IMR-90 (cell line): Measurements from ENCODE around the gene MTAP. TPM values are rescaled to one million over a fixed set of nuclear protein-coding genes. Genes with fewer than 3 reads are reported as not detected.

ENCODE experiments used
- ATAC-seq: fragments of 200-7000 bp; cut with Tn5 transposase; 2 replicates; pipeline ENCODE4 v1.9.1; 2020; ENCODE audit warnings: low read depth, mild to moderate bottlenecking, moderate library complexity
- BruUV-seq: library from RNA; stranded (reverse); fragments of 400-500 nt; replicated peaks from 2 replicates; lab custom pipeline; 2021; lab: Mats Ljungman, UMichigan
- CTCF ChIA-PET: fragments of 300-600 bp; formaldehyde crosslinking; extraction: SDS; loops from one replicate; lab custom pipeline; 2021; ENCODE audit warnings: antibody characterized with exemption; lab: Yijun Ruan, JAX
- POLR2A ChIA-PET: fragments of 300-600 bp; sonication (Branson Sonifier 250); formaldehyde crosslinking; loops from one replicate; lab custom pipeline; 2022; ENCODE audit warnings: antibody characterized with exemption; ENCODE audit not compliant: unreplicated experiment; lab: Charles Lee
- DNase-seq: peaks from one replicate; pipeline ENCODE4 v3.0.0; 2013
- H2AFZ ChIP-seq: replicated peaks from 2 replicates; pipeline ENCODE3; 2013; ENCODE audit warnings: low read length, mild to moderate bottlenecking; ENCODE audit not compliant: poor library complexity
- H2AK5ac ChIP-seq: 2 replicates; pipeline ENCODE4 v1.6.1; 2013; ENCODE audit warnings: low read depth, low read length, inconsistent platforms
- H2AK9ac ChIP-seq: replicated peaks from 2 replicates; pipeline ENCODE3; 2013; ENCODE audit warnings: mild to moderate bottlenecking, low read depth, low read length, moderate library complexity; ENCODE audit not compliant: poor library complexity
- H2BK120ac ChIP-seq: 2 replicates; pipeline ENCODE4 v1.6.1; 2013; ENCODE audit warnings: low read depth, low read length, inconsistent platforms
- H2BK15ac ChIP-seq: 3 replicates; pipeline ENCODE4 v1.6.1; 2013; ENCODE audit warnings: low read depth, low read length, inconsistent platforms
- H2BK20ac ChIP-seq: 2 replicates; pipeline ENCODE4 v1.6.1; 2013; ENCODE audit warnings: low read depth, mild to moderate bottlenecking, inconsistent platforms, low read length, moderate library complexity
- H2BK5ac ChIP-seq: 2 replicates; pipeline ENCODE4 v1.6.1; 2013; ENCODE audit warnings: mild to moderate bottlenecking, low read depth, low read length, inconsistent platforms; ENCODE audit not compliant: poor library complexity, severe bottlenecking
- H3K14ac ChIP-seq: replicated peaks from 2 replicates; pipeline ENCODE4 v1.6.1; 2013; ENCODE audit warnings: low read depth, low read length, inconsistent platforms
- H3K18ac ChIP-seq: 2 replicates; pipeline ENCODE4 v1.6.1; 2013; ENCODE audit warnings: low read depth, low read length, control low read depth
- H3K23ac ChIP-seq: 2 replicates; pipeline ENCODE4 v1.6.1; 2013; ENCODE audit warnings: low read depth, low read length, inconsistent platforms
- H3K27ac ChIP-seq: 2 replicates; pipeline ENCODE4 v1.5.1; 2013; ENCODE audit warnings: mild to moderate bottlenecking, control low read depth, low read length; ENCODE audit not compliant: insufficient read depth
- H3K27me3 ChIP-seq: 2 replicates; pipeline ENCODE4 v1.6.1; 2013; ENCODE audit warnings: low read length; ENCODE audit not compliant: control insufficient read depth, insufficient read depth
- H3K36me3 ChIP-seq: 2 replicates; pipeline ENCODE4 v1.6.1; 2013; ENCODE audit warnings: low read length, mixed read lengths; ENCODE audit not compliant: control insufficient read depth, insufficient read depth
- H3K4ac ChIP-seq: 2 replicates; pipeline ENCODE4 v1.6.1; 2013; ENCODE audit warnings: low read depth, low read length, inconsistent platforms
- H3K4me1 ChIP-seq: 2 replicates; pipeline ENCODE4 v1.6.1; 2013; ENCODE audit warnings: low read length, mixed read lengths; ENCODE audit not compliant: control insufficient read depth, insufficient read depth
- H3K4me2 ChIP-seq: 2 replicates; pipeline ENCODE4 v1.6.1; 2013; ENCODE audit warnings: low read depth, mild to moderate bottlenecking, control low read depth, low read length, moderate library complexity
- H3K4me3 ChIP-seq: 2 replicates; pipeline ENCODE4 v1.5.1; 2013; ENCODE audit warnings: low read depth, mild to moderate bottlenecking, control low read depth, low read length, moderate library complexity; ENCODE audit not compliant: insufficient read depth
- H3K56ac ChIP-seq: 2 replicates; pipeline ENCODE4 v1.6.1; 2013; ENCODE audit warnings: low read length, inconsistent platforms; ENCODE audit not compliant: insufficient read depth; ENCODE audit errors: extremely low read depth
- H3K79me1 ChIP-seq, 2 experiments: 2 replicates each; pipeline ENCODE4 v1.6.1; 2013; ENCODE audit warnings: low read length in 2 of 2, inconsistent platforms in 1 of 2, low read depth in 1 of 2
- H3K9ac ChIP-seq: 2 replicates; pipeline ENCODE4 v1.6.1; 2013; ENCODE audit warnings: low read depth, low read length, control low read depth
- H3K9me1 ChIP-seq: 2 replicates; pipeline ENCODE4 v1.6.1; 2013; ENCODE audit warnings: low read length, inconsistent platforms; ENCODE audit not compliant: insufficient read depth
- H3K9me3 ChIP-seq: 2 replicates; pipeline ENCODE4 v1.6.1; 2013; ENCODE audit warnings: low read length; ENCODE audit not compliant: control insufficient read depth, insufficient read depth
- H4K20me1 ChIP-seq: 2 replicates; pipeline ENCODE4 v1.6.1; 2013; ENCODE audit warnings: low read length, inconsistent platforms; ENCODE audit not compliant: insufficient read depth
- H4K5ac ChIP-seq: 2 replicates; pipeline ENCODE4 v1.6.1; 2013; ENCODE audit warnings: mild to moderate bottlenecking, low read depth, low read length, control low read depth
- H4K8ac ChIP-seq, 2 experiments: 2 replicates each; pipeline ENCODE4 v1.6.1; 2013; ENCODE audit warnings: low read depth in 2 of 2, low read length in 2 of 2, control low read depth in 1 of 2, inconsistent platforms in 1 of 2
- H4K91ac ChIP-seq: 2 replicates; pipeline ENCODE4 v1.6.1; 2013; ENCODE audit warnings: low read depth, low read length, inconsistent platforms; ENCODE audit not compliant: insufficient read depth
- MAFK ChIP-seq: IDR thresholded peaks from 2 replicates; pipeline ENCODE4 v1.6.1; 2012; ENCODE audit warnings: low read depth, low read length, improper control_type of control experiment
- RAD21 ChIP-seq: IDR thresholded peaks from 2 replicates; pipeline ENCODE4 v1.6.1; 2012; ENCODE audit warnings: low read length, improper control_type of control experiment
- USF2 ChIP-seq: fragments of 150-350 bp; IDR thresholded peaks from 2 replicates; pipeline ENCODE4 v1.6.1; 2017; ENCODE audit warnings: mild to moderate bottlenecking, antibody characterized with exemption, low read length, low read depth
- WGBS, 2 experiments: methylation state at CpG; one replicate each; pipeline versions ENCODE4 v1.1.5 to v1.1.7; 2013; ENCODE audit warnings: missing lambda C conversion rate in 2 of 2; ENCODE audit not compliant: insufficient read length in 1 of 2; ENCODE audit errors: extremely low coverage in 2 of 2; 5-methylcytosine and 5-hydroxymethylcytosine counted together
- dilution Hi-C: fragments of 300-500 bp; cut with HindIII; formaldehyde crosslinking; loops from one replicate; pipeline ENCODE4 v1.14.3; 2018; ENCODE audit warnings: low sequenced_read_pairs; ENCODE audit not compliant: unreplicated experiment
- in situ Hi-C: fragments of 300-500 bp; cut with MboI; formaldehyde crosslinking; loops from 3 replicates; pipeline ENCODE4 v1.14.3; 2019; ENCODE audit warnings: low sequenced_read_pairs, inconsistent platforms, mixed read lengths
- intact Hi-C: fragments of 100-400 bp; cut with micrococcal nuclease; formaldehyde crosslinking; loops from 2 replicates; pipeline ENCODE4 v1.10.0; 2022
- polyA plus RNA-seq, 3 experiments: library from polyadenylated mRNA; depleted of rRNA; stranded (reverse); fragments of >200 nt; gene quantifications; 2 replicates each; pipeline ENCODE4 v1.2.3, GENCODE V29; 2012; ENCODE audit warnings: low replicate concordance in 1 of 3
- total RNA-seq: library from RNA; depleted of rRNA; stranded (reverse); fragments of >200 nt; gene quantifications from 2 replicates; pipeline ENCODE4 v1.2.3, GENCODE V29; 2012

The MTAP gene
- total and polyA plus RNA-seq, 2 of the 4 experiments (the other 2 are of a cell fraction) = 15.7 to 50.9 TPM

- ChIA-PET CTCF (no interaction called here), POLR2A (no interaction called here)
- Histone ChIP-seq H4K91ac (no peak overlapping the region), H3K18ac (no peak overlapping the region), H2AK9ac (no peak overlapping the region), H2BK120ac (no peak overlapping the region), H3K27ac (no peak overlapping the region), H3K23ac (no peak overlapping the region), H2AK5ac (no peak overlapping the region), H3K36me3 (peaks cover 22% of the 10 kb centered on the region), H3K4me1 (peaks cover 2% of the 10 kb centered on the region; the same call in 1 of the 2 replicates), H3K4me2 (no peak overlapping the region), H3K4ac (no peak overlapping the region), H3K9ac (no peak overlapping the region), H3K9me1 (peaks cover 7% of the 10 kb centered on the region), H3K79me1 (peaks cover 26 to 40% of the 10 kb centered on the region in 2 experiments), H4K8ac (no peak overlapping the region), H4K5ac (no peak overlapping the region), H3K4me3 (no peak overlapping the region), H2BK5ac (no peak overlapping the region), H3K56ac (no peak overlapping the region), H3K9me3 (no peaks in the 10 kb centered on the region; the same call in 1 of the 2 replicates), H3K27me3 (no peaks in the 10 kb centered on the region), H2BK15ac (no peak overlapping the region), H4K20me1 (0 out of 2 replicates have a peak, but pooled peaks cover 4% of the 10 kb centered on the region), H3K14ac (no peak overlapping the region), H2AFZ (no peak overlapping the region), H2BK20ac (no peak overlapping the region)
- in situ Hi-C loops (no loop called here), dilution Hi-C loops (no loop called here), intact Hi-C loops (no loop called here)
- 100% methylated on average over 1 of the region's 2 CpGs; no CpG with 5 or more reads in 1 of the 2 experiments for WGBS, 2 experiments
- TF ChIP-seq USF2 = no peak
- TF ChIP-seq RAD21 = no peak
- TF ChIP-seq MAFK = no peak
- no peak for ATAC-seq
- DNase-seq = no peak
- BruUV-seq = no TSS peak
Observed at GRCh38 chr9:21825637-21826036, 23.2 kb downstream of the MTAP start.
